SU-DHL-6 (cell line): ENCODE measurements around the gene PBX1.

Experiments
- H2AFZ ChIP-seq: fragments of 200-600 bp; sonication (generic); 2 replicates; pipeline ENCODE4 v1.6.1; 2014; ENCODE audit warnings: low read depth, mild to moderate bottlenecking, moderate library complexity, mixed read lengths, antibody characterized with exemption, low read length; ENCODE audit not compliant: severe bottlenecking
- H3F3A ChIP-seq: fragments of 200-600 bp; shearing (Covaris generic); 2 replicates; pipeline ENCODE4 v1.6.0; 2016; ENCODE audit warnings: antibody characterized with exemption, mild to moderate bottlenecking; ENCODE audit not compliant: insufficient read depth
- H3K27ac ChIP-seq: fragments of 200-600 bp; sonication (generic); 2 replicates; pipeline ENCODE4 v1.5.1; 2016; ENCODE audit warnings: low read depth, mild to moderate bottlenecking, low read length, moderate library complexity, mixed read lengths
- H3K27me3 ChIP-seq: fragments of 200-600 bp; sonication (generic), shearing (Covaris generic); 2 replicates; pipeline ENCODE4 v1.6.0; 2014; ENCODE audit warnings: mild to moderate bottlenecking, low read length
- H3K36me3 ChIP-seq: fragments of 200-600 bp; sonication (generic); 2 replicates; pipeline ENCODE4 v1.6.1; 2014; ENCODE audit warnings: mild to moderate bottlenecking, low read length, mixed read lengths
- H3K4me2 ChIP-seq: fragments of 300-600, 200-600 bp; shearing (Covaris generic), sonication (generic); 2 replicates; pipeline ENCODE4 v1.6.0; 2014; ENCODE audit warnings: low read length, low read depth, mild to moderate bottlenecking; ENCODE audit not compliant: poor library complexity, severe bottlenecking
- H3K4me3 ChIP-seq: fragments of 200-600 bp; sonication (generic); 2 replicates; pipeline ENCODE4 v1.5.1; 2014; ENCODE audit warnings: antibody characterized with exemption, low read length, mild to moderate bottlenecking, mixed read lengths; ENCODE audit not compliant: insufficient read depth, poor library complexity, severe bottlenecking
- H3K79me2 ChIP-seq: fragments of 200-600 bp; sonication (generic); 2 replicates; pipeline ENCODE4 v1.6.1; 2014; ENCODE audit warnings: mild to moderate bottlenecking, low read length, moderate library complexity; ENCODE audit not compliant: insufficient read depth
- H3K9ac ChIP-seq: fragments of 200-600 bp; sonication (generic); 2 replicates; pipeline ENCODE4 v1.7.0; 2014; ENCODE audit warnings: mild to moderate bottlenecking, low read length
- H3K9me2 ChIP-seq: fragments of 200-600 bp; sonication (generic); replicated peaks from 2 replicates; pipeline ENCODE4 v1.6.1; 2014; ENCODE audit warnings: low read length; ENCODE audit not compliant: insufficient read depth
- H3K9me3 ChIP-seq: fragments of 200-600 bp; sonication (generic); 2 replicates; pipeline ENCODE4 v1.6.1; 2014; ENCODE audit warnings: low read length, mixed read lengths; ENCODE audit not compliant: insufficient read depth
- H4K20me1 ChIP-seq: fragments of 200-600 bp; sonication (generic); 2 replicates; pipeline ENCODE4 v1.6.1; 2014; ENCODE audit warnings: low read depth, mild to moderate bottlenecking, antibody characterized with exemption, low read length, moderate library complexity, mixed read lengths
- EZH2phosphoT487 ChIP-seq: fragments of 200-600 bp; sonication (generic), shearing (Covaris generic); conservative IDR thresholded peaks from 2 replicates; pipeline ENCODE4 v1.6.1; 2018; ENCODE audit warnings: mild to moderate bottlenecking, antibody characterized with exemption, low read length, moderate library complexity, mixed read lengths
- TF ChIP-seq, protein P1 (sequence below): fragments of 200-600 bp; sonication (generic); IDR thresholded peaks from one replicate; pipeline ENCODE4 v1.5.1; 2017; ENCODE audit warnings: antibody characterized with exemption, mild to moderate bottlenecking, low read length, moderate library complexity; ENCODE audit not compliant: insufficient read depth, poor library complexity, severe bottlenecking

Gene PBX1

DNA sequence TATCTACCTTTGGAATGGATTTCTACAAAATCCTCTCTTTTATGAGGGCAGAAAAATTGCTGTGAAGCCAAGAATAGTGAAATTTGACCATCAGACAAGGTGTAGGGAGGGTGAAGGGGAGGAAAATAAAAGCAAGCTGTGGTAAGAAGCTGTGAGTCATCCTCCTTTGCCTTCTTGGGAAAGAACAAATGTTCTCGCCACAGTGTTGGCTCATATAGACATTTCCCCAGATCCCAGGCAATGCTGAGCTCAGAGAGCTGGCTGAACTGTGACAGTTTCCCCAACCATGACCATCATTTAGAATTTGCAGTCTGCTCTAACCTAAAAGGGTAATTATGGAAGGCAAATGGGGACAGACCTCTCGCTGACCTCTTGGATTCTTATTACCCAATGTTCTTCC is 235.4 kb downstream of the PBX1 start:
- no peaks in the 10 kb centered on the region for H3K9me2 ChIP-seq
- no peak overlapping the region for H3K27ac ChIP-seq
- no peaks in the 10 kb centered on the region for H3K27me3 ChIP-seq
- no peaks in the 10 kb centered on the region for H3K79me2 ChIP-seq
- no peak overlapping the region for H3K4me3 ChIP-seq
- H3F3A ChIP-seq = no peaks in the 10 kb centered on the region
- no peak overlapping the region for H3K9ac ChIP-seq
- H4K20me1 ChIP-seq = no peaks in the 10 kb centered on the region
- TF ChIP-seq, protein P1, sequence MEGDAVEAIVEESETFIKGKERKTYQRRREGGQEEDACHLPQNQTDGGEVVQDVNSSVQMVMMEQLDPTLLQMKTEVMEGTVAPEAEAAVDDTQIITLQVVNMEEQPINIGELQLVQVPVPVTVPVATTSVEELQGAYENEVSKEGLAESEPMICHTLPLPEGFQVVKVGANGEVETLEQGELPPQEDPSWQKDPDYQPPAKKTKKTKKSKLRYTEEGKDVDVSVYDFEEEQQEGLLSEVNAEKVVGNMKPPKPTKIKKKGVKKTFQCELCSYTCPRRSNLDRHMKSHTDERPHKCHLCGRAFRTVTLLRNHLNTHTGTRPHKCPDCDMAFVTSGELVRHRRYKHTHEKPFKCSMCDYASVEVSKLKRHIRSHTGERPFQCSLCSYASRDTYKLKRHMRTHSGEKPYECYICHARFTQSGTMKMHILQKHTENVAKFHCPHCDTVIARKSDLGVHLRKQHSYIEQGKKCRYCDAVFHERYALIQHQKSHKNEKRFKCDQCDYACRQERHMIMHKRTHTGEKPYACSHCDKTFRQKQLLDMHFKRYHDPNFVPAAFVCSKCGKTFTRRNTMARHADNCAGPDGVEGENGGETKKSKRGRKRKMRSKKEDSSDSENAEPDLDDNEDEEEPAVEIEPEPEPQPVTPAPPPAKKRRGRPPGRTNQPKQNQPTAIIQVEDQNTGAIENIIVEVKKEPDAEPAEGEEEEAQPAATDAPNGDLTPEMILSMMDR = no peak
- TF ChIP-seq EZH2phosphoT487 = no peak
- no peaks in the 10 kb centered on the region for H3K36me3 ChIP-seq
- no peaks in the 10 kb centered on the region for H3K9me3 ChIP-seq
- no peak overlapping the region for H3K4me2 ChIP-seq
- no peak overlapping the region for H2AFZ ChIP-seq

DNA sequence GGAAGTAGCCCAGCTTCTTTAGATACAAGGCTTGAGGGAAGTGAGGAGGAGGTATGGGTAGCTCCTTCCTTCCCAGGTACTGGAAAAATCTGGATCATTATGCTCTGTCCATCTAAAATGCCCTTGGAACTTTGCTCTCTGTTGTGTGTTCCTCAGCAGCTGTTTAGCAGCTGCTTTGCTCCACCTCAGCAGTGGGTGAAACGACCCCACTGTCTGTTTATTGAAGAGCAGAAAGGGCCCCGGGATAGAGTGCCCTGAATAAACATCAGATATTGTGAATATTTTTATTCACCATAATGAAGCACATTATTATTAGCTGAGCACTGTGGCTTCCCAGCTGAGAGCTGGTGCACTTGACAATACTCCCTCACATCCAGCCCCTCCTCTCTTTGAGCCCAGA is 237.9 kb downstream of the PBX1 start:
- no peaks in the 10 kb centered on the region for H3K79me2 ChIP-seq
- H4K20me1 ChIP-seq = no peaks in the 10 kb centered on the region
- H3K9me2 ChIP-seq = no peaks in the 10 kb centered on the region
- TF ChIP-seq EZH2phosphoT487 = no peak
- TF ChIP-seq, protein P1 = no peak
- no peaks in the 10 kb centered on the region for H3F3A ChIP-seq
- H3K9me3 ChIP-seq = no peaks in the 10 kb centered on the region
- no peak overlapping the region for H3K27ac ChIP-seq
- no peak overlapping the region for H2AFZ ChIP-seq
- no peaks in the 10 kb centered on the region for H3K27me3 ChIP-seq
- no peak overlapping the region for H3K4me3 ChIP-seq
- no peaks in the 10 kb centered on the region for H3K36me3 ChIP-seq
- no peak overlapping the region for H3K4me2 ChIP-seq
- H3K9ac ChIP-seq = no peak overlapping the region

DNA sequence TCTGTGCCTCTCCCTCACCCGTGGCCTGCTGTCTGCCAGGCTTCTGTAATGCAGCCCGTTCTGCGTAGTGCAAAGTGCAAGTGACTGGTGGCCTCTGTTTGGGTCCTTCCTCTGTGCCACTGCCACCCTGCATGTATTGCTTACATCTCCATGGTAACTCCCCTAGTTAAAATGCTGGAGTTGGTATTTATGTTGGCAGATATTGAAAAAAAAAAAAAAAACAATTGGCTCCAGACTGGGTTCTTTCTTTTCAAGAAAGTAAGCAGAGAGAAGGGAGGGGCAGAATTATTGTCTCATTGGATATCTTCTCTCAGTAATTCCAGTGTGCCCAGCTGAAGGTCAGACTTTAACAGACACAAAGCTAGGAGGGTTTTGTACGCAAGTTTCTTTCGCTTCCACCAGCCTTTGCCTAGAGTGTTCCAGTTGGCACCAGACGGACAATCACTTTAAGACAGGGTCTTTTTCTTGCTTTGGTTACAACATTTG is 242.3 kb downstream of the PBX1 start:
- Histone ChIP-seq H3K27me3 (no peaks in the 10 kb centered on the region), H3K9me3 (no peaks in the 10 kb centered on the region), H3K79me2 (no peaks in the 10 kb centered on the region), H3K9me2 (no peaks in the 10 kb centered on the region), H4K20me1 (no peaks in the 10 kb centered on the region), H3K4me3 (no peak overlapping the region), H3K4me2 (no peak overlapping the region), H3K27ac (no peak overlapping the region), H3K9ac (no peak overlapping the region), H3F3A (no peaks in the 10 kb centered on the region), H2AFZ (no peak overlapping the region), H3K36me3 (no peaks in the 10 kb centered on the region)
- TF ChIP-seq, protein P1 = no peak
- TF ChIP-seq EZH2phosphoT487 = no peak
